ENCODE measurements around the gene LBH. TPM values are rescaled to one million over a fixed set of nuclear protein-coding genes. Genes with fewer than 3 reads are reported as not detected.

LBH gene
- total and polyA plus RNA-seq, 10 donors, result 48.7 to 178 (median 116) TPM

- H3K27me3 ChIP-seq (replicated peaks in 1 of 7), result no peaks in the 10 kb centered on the region
- intact Hi-C loops (cut with DNase I; ENCODE audit: low total_unique reads), result no loop called here
- no peak for DNase-seq
- no peaks in the 10 kb centered on the region for H3K36me3 ChIP-seq
- H3K9me3 ChIP-seq, result no peaks in the 10 kb centered on the region
- H3K27ac ChIP-seq, result no peak overlapping the region
- TF ChIP-seq POLR2A (IDR thresholded peaks at IDR 0.05), result no peak
- no peak for TF ChIP-seq CTCF (IDR thresholded peaks at IDR 0.05 in 8 of 11, conservative IDR thresholded peaks at IDR 0.05 in 3 of 11)
- TF ChIP-seq POLR2AphosphoS5 (IDR thresholded peaks at IDR 0.05), result no peak
- WGBS, 5 donors, result 92 to 98% (median 92%) methylated on average over 3 of the region's 3 CpGs
- H3K4me3 ChIP-seq, result no peak overlapping the region
- peaks cover 24 to 92% (median 57%) of the 10 kb centered on the region in 6 donors for H3K4me1 ChIP-seq
Observed at GRCh38 chr2:30285758-30286157, 54.4 kb downstream of the LBH start.

- DNase-seq, result no peak
- Histone ChIP-seq H3K27ac (peak overlapping the region; percentile 17 to 77 (median 71)), H3K36me3 (no peaks in the 10 kb centered on the region), H3K27me3 (replicated peaks in 1 of 7) (no peaks in the 10 kb centered on the region), H3K4me3 (no peak overlapping the region), H3K4me1 (peaks cover 24 to 76% (median 45%) of the 10 kb centered on the region in 6 donors), H3K9me3 (no peaks in the 10 kb centered on the region)
- TF ChIP-seq POLR2A (IDR thresholded peaks at IDR 0.05) (no peak), POLR2AphosphoS5 (IDR thresholded peaks at IDR 0.05) (no peak), CTCF (IDR thresholded peaks at IDR 0.05 in 8 of 11, conservative IDR thresholded peaks at IDR 0.05 in 3 of 11) (no peak)
- intact Hi-C loops (cut with DNase I; ENCODE audit: low total_unique reads), result no loop called here
- WGBS, 5 donors, result 64 to 96% (median 78%) methylated on average over 1 of the region's 1 CpG
Observed at GRCh38 chr2:30287190-30287840, 56.0 kb downstream of the LBH start.

- Histone ChIP-seq H3K27me3 (replicated peaks in 1 of 7) (no peaks in the 10 kb centered on the region), H3K27ac (peak overlapping the region; percentile 3 to 77 (median 71)), H3K9me3 (no peaks in the 10 kb centered on the region), H3K36me3 (no peaks in the 10 kb centered on the region), H3K4me1 (peaks cover 26 to 73% (median 40%) of the 10 kb centered on the region in 6 donors), H3K4me3 (peak overlapping the region in 2 of 8 donors; percentile 1 to 19)
- intact Hi-C loops (cut with DNase I; ENCODE audit: low total_unique reads), result no loop called here
- TF ChIP-seq POLR2A (IDR thresholded peaks at IDR 0.05), result no peak
- TF ChIP-seq CTCF (IDR thresholded peaks at IDR 0.05 in 8 of 11, conservative IDR thresholded peaks at IDR 0.05 in 3 of 11), result no peak
- no peak for TF ChIP-seq POLR2AphosphoS5 (IDR thresholded peaks at IDR 0.05)
- DNase-seq, result no peak
- 33 to 47% (median 39%) methylated on average over 4 of the region's 4 CpGs for WGBS, 5 donors
Observed at GRCh38 chr2:30287857-30288513, 56.7 kb downstream of the LBH start.

- DNase-seq, result no peak
- peaks cover 32 to 73% (median 42%) of the 10 kb centered on the region in 6 donors for H3K4me1 ChIP-seq
- intact Hi-C loops (cut with DNase I; ENCODE audit: low total_unique reads), result no loop called here
- no peaks in the 10 kb centered on the region for H3K9me3 ChIP-seq
- WGBS, 5 donors, result 49 to 64% (median 55%) methylated on average over 2 of the region's 2 CpGs
- H3K36me3 ChIP-seq, result no peaks in the 10 kb centered on the region
- TF ChIP-seq CTCF (IDR thresholded peaks at IDR 0.05 in 8 of 11, conservative IDR thresholded peaks at IDR 0.05 in 3 of 11), result no peak
- no peak for TF ChIP-seq POLR2A (IDR thresholded peaks at IDR 0.05)
- TF ChIP-seq POLR2AphosphoS5 (IDR thresholded peaks at IDR 0.05), result no peak
- H3K27ac ChIP-seq, result peak overlapping the region in 7 of 8 donors; percentile 3 to 77 (median 71)
- H3K4me3 ChIP-seq, result no peak overlapping the region
- H3K27me3 ChIP-seq (replicated peaks in 1 of 7), result no peaks in the 10 kb centered on the region
Observed at GRCh38 chr2:30288561-30288960, 57.2 kb downstream of the LBH start.
